HG02852 (cell line): ENCODE measurements around the gene ELFN2.
"Not testable (repeated sequence)": the region's sequence is repeated elsewhere in the genome, so short reads cannot be mapped to it uniquely, and the experiment has no call there.

Experiments used
- ATAC-seq: cut with Tn5 transposase; IDR thresholded peaks from one replicate; pipeline ENCODE4 v1.9.1; 2021; ENCODE audit warnings: mild to moderate bottlenecking, moderate library complexity; ENCODE audit not compliant: unreplicated experiment

ELFN2 gene

GRCh38 chr22:37427135-37427710 lies at the start of gene ELFN2:
Gene ELFN2 (minus strand): TSS chr22:37427479. CDS start chr22:37375534, 51,945 bp downstream.
- no peak for ATAC-seq

GRCh38 chr22:37476389-37477329 lies 49.4 kb upstream of the ELFN2 start:
- ATAC-seq = no peak

GRCh38 chr22:37474447-37475090 lies 47.3 kb upstream of the ELFN2 start:
- ATAC-seq = no peak

- no peak for ATAC-seq
These were observed 46.2 kb upstream of the ELFN2 start for GRCh38 chr22:37473437-37473946.

- no peak for ATAC-seq
These were observed 45.2 kb upstream of the ELFN2 start for GRCh38 chr22:37472418-37473006.

- ATAC-seq = no peak
These were observed 44.6 kb upstream of the ELFN2 start for GRCh38 chr22:37471727-37472417.

- no peak for ATAC-seq
These were observed 42.8 kb upstream of the ELFN2 start for GRCh38 chr22:37470087-37470445.

- no peak for ATAC-seq
These were observed 42.3 kb upstream of the ELFN2 start for GRCh38 chr22:37469416-37470086.

- not testable (repeated sequence) for ATAC-seq
These were observed 41.0 kb upstream of the ELFN2 start for GRCh38 chr22:37468201-37468695.

- no peak for ATAC-seq
These were observed 40.2 kb upstream of the ELFN2 start for GRCh38 chr22:37467391-37467955.

GRCh38 chr22:37464181-37464580 lies 36.9 kb upstream of the ELFN2 start:
- ATAC-seq = no peak

GRCh38 chr22:37462983-37463382 lies 35.7 kb upstream of the ELFN2 start:
- no peak for ATAC-seq

GRCh38 chr22:37462436-37462835 lies 35.2 kb upstream of the ELFN2 start:
- no peak for ATAC-seq

GRCh38 chr22:37461961-37462360 lies 34.7 kb upstream of the ELFN2 start:
- ATAC-seq = no peak

- ATAC-seq = no peak
These were observed 33.4 kb upstream of the ELFN2 start for GRCh38 chr22:37460684-37461083.

- no peak for ATAC-seq
These were observed 31.9 kb upstream of the ELFN2 start for GRCh38 chr22:37459206-37459605.

GRCh38 chr22:37457093-37457893 lies 30.0 kb upstream of the ELFN2 start:
- no peak for ATAC-seq

GRCh38 chr22:37456346-37456745 lies 29.1 kb upstream of the ELFN2 start:
- no peak for ATAC-seq

GRCh38 chr22:37455896-37456295 lies 28.6 kb upstream of the ELFN2 start:
- no peak for ATAC-seq
